Endometrial microvascular endothelial cells (primary cell): ENCODE results near the gene RAB3GAP1. TPM values are rescaled to one million over a fixed set of nuclear protein-coding genes. Genes with fewer than 3 reads are reported as not detected.
"Not testable (repeated sequence)": the region's sequence is repeated elsewhere in the genome, so short reads cannot be mapped to it uniquely, and the experiment has no call there.

Experiments
- in situ Hi-C: cut with HindIII; loops from 2 replicates; pipeline ENCODE4 v1.10.0; 2017; ENCODE audit warnings: low sequenced_read_pairs, low pct_unique_long_range_greater_than_20kb; ENCODE audit errors: inconsistent ontology term
- total RNA-seq: library from RNA; depleted of rRNA; stranded (reverse); fragments of >200 nt; gene quantifications from one replicate; pipeline ENCODE4 v1.2.3, GENCODE V29; 2015; ENCODE audit errors: inconsistent ontology term

Gene RAB3GAP1
- total RNA-seq, 1 donor from 2014 or later, result 36.6 TPM

GRCh38 chr2:135050132-135050531 is 2.0 kb upstream of the RAB3GAP1 start:
- in situ Hi-C loops, result no loop called here

- in situ Hi-C loops, result no loop called here
Measured at GRCh38 chr2:135050684-135051083, 1.4 kb upstream of the RAB3GAP1 start.

- in situ Hi-C loops, result no loop called here
Measured at GRCh38 chr2:135052997-135053474, 944 bp downstream of the RAB3GAP1 start.

- in situ Hi-C loops, result no loop called here
Measured at GRCh38 chr2:135055182-135055786, 3.2 kb downstream of the RAB3GAP1 start.

- in situ Hi-C loops, result no loop called here
Measured at GRCh38 chr2:135056790-135057189, 4.7 kb downstream of the RAB3GAP1 start.

- in situ Hi-C loops, result no loop called here
Measured at GRCh38 chr2:135059577-135059976, 7.5 kb downstream of the RAB3GAP1 start.

- in situ Hi-C loops, result no loop called here
Measured at GRCh38 chr2:135063210-135063609, 11.1 kb downstream of the RAB3GAP1 start.

- in situ Hi-C loops, result no loop called here
Measured at GRCh38 chr2:135064149-135064548, 12.1 kb downstream of the RAB3GAP1 start.

GRCh38 chr2:135066710-135067109 is 14.6 kb downstream of the RAB3GAP1 start:
- in situ Hi-C loops, result no loop called here

GRCh38 chr2:135072125-135072997 is 20.3 kb downstream of the RAB3GAP1 start:
- in situ Hi-C loops, result no loop called here

GRCh38 chr2:135074216-135074615 is 22.1 kb downstream of the RAB3GAP1 start:
- in situ Hi-C loops, result no loop called here

GRCh38 chr2:135076556-135076955 is 24.5 kb downstream of the RAB3GAP1 start:
- in situ Hi-C loops, result no loop called here

GRCh38 chr2:135078417-135078816 is 26.3 kb downstream of the RAB3GAP1 start:
- in situ Hi-C loops, result no loop called here

GRCh38 chr2:135086222-135086621 is 34.1 kb downstream of the RAB3GAP1 start:
- in situ Hi-C loops, result no loop called here

GRCh38 chr2:135089597-135089996 is 37.5 kb downstream of the RAB3GAP1 start:
- in situ Hi-C loops, result not testable (repeated sequence)

GRCh38 chr2:135091681-135092080 is 39.6 kb downstream of the RAB3GAP1 start:
- in situ Hi-C loops, result no loop called here

GRCh38 chr2:135093193-135093592 is 41.1 kb downstream of the RAB3GAP1 start:
- in situ Hi-C loops, result no loop called here

GRCh38 chr2:135093670-135094330 is 41.7 kb downstream of the RAB3GAP1 start:
- in situ Hi-C loops, result no loop called here

GRCh38 chr2:135094508-135094907 is 42.4 kb downstream of the RAB3GAP1 start:
- in situ Hi-C loops, result no loop called here

- in situ Hi-C loops, result no loop called here
Measured at GRCh38 chr2:135095591-135095990, 43.5 kb downstream of the RAB3GAP1 start.
